SK-N-MC (cell line): ENCODE measurements around the gene ANLN.

Source experiments
- EZH2 ChIP-seq: fragments of 200-600 bp; sonication (generic); IDR thresholded peaks from one replicate; pipeline ENCODE4 v1.6.1; 2017; ENCODE audit warnings: antibody characterized with exemption
- POLR2AphosphoS5 ChIP-seq: IDR thresholded peaks from 2 replicates; pipeline ENCODE4 v1.6.1; 2012; ENCODE audit warnings: mild to moderate bottlenecking, low read depth, low read length, borderline replicate concordance

DNA sequence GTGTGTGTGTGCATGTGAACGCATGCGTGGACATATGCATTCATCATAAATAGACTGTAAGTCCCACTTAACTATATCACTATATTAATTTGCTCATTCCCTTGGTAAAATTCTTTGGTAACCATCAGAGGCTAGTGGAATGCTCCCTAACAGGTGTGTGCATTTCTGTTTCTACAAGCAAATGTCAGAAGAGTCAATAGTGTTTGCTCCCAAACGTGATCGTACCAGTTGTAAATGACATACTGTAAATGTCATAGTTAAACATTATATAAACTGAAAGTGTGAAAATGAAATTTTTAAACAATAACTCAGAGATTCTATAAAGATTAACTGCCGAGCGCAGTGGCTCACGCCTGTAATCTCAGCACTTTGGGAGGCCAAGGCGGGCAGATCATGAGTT lies 94.6 kb downstream of the ANLN start:
- no peak for TF ChIP-seq POLR2AphosphoS5
- no peak for TF ChIP-seq EZH2
